Right lobe of liver (tissue), 4 donors: ENCODE results near the gene ATP7B.

Experiments used
- POLR2A ChIP-seq: fragments of 450-650 bp; IDR thresholded peaks from one replicate; pipeline ENCODE4 v1.6.1; 2017; ENCODE audit warnings: antibody characterized with exemption, mild to moderate bottlenecking
- TF ChIP-seq, protein P1 (sequence below), 4 donors: fragments of 200-600 bp in 3 of 4; fragments of 450-650 bp in 1 of 4; IDR thresholded peaks; one replicate each; pipeline versions ENCODE4 v1.5.1 to v1.8.0; 2016 to 2022; ENCODE audit warnings: antibody characterized with exemption in 4 of 4, mild to moderate bottlenecking in 2 of 4
- donor health status: DM: no; HTN: no; CAD: no.
- donor health status: DM: no; HTN: no; CAD: no.
- donor health status: DM: no; HTN: yes; CAD: no.

DNA sequence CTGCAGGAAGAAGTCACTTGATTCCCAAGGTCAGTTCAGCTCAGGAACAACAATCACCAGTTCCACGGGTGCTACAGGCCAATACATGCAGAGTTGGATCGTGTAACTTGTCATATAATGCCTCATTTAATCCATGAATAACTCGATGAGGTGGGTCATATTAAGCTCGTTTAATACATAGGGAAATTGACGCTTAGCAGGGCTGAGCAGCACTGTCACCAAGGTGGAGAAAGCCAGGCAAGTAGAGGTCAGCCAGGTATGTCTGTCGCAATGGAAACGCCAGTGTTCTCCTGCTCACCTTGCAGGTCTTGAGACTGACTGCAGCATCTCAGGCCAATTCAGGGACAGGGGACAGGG is 97.1 kb downstream of the ATP7B start:
- TF ChIP-seq, protein P1, sequence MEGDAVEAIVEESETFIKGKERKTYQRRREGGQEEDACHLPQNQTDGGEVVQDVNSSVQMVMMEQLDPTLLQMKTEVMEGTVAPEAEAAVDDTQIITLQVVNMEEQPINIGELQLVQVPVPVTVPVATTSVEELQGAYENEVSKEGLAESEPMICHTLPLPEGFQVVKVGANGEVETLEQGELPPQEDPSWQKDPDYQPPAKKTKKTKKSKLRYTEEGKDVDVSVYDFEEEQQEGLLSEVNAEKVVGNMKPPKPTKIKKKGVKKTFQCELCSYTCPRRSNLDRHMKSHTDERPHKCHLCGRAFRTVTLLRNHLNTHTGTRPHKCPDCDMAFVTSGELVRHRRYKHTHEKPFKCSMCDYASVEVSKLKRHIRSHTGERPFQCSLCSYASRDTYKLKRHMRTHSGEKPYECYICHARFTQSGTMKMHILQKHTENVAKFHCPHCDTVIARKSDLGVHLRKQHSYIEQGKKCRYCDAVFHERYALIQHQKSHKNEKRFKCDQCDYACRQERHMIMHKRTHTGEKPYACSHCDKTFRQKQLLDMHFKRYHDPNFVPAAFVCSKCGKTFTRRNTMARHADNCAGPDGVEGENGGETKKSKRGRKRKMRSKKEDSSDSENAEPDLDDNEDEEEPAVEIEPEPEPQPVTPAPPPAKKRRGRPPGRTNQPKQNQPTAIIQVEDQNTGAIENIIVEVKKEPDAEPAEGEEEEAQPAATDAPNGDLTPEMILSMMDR (IDR thresholded peaks at IDR 0.05): no peak
- no peak for TF ChIP-seq POLR2A
